OCI-LY3 (cell line): ENCODE measurements around the gene DSTYK.

Experiments
- CTCF ChIP-seq: fragments of 200-600, 300-600 bp; sonication (generic); IDR thresholded peaks from 2 replicates; pipeline ENCODE4 v1.5.1; 2014; ENCODE audit warnings: antibody characterized with exemption, low read length, low read depth
- EZH2phosphoT487 ChIP-seq: fragments of 200-600 bp; shearing (Covaris generic); IDR thresholded peaks from 2 replicates; pipeline ENCODE4 v1.6.1; 2018; ENCODE audit warnings: antibody characterized with exemption, mixed run types, low read depth

GRCh38 chr1:205225901-205226765 lies 14.6 kb upstream of the DSTYK start:
- TF ChIP-seq EZH2phosphoT487 (no peak), CTCF (no peak)
